HG03045 (cell line): Measurements from ENCODE around the gene DAB1.
"Not testable (repeated sequence)": the region's sequence is repeated elsewhere in the genome, so short reads cannot be mapped to it uniquely, and the experiment has no call there.

ENCODE experiments used
- ATAC-seq: cut with Tn5 transposase; IDR thresholded peaks from one replicate; pipeline ENCODE4 v1.9.1; 2021; ENCODE audit warnings: mild to moderate bottlenecking, moderate library complexity; ENCODE audit not compliant: unreplicated experiment

The DAB1 gene

GRCh38 chr1:57362480-57362879 is 61.4 kb downstream of the DAB1 start:
- no peak for ATAC-seq

- ATAC-seq, result no peak
Observed at GRCh38 chr1:57361516-57361915, 62.3 kb downstream of the DAB1 start.

GRCh38 chr1:57360846-57361407 is 62.9 kb downstream of the DAB1 start:
- ATAC-seq, result no peak

- ATAC-seq, result no peak
Observed at GRCh38 chr1:57357462-57357861, 66.4 kb downstream of the DAB1 start.

GRCh38 chr1:57353654-57354053 is 70.2 kb downstream of the DAB1 start:
- ATAC-seq, result no peak

- ATAC-seq, result no peak
Observed at GRCh38 chr1:57350610-57351009, 73.2 kb downstream of the DAB1 start.

- ATAC-seq, result no peak
Observed at GRCh38 chr1:57348921-57349320, 74.9 kb downstream of the DAB1 start.

GRCh38 chr1:57345916-57346315 is 77.9 kb downstream of the DAB1 start:
- no peak for ATAC-seq

- ATAC-seq, result no peak
Observed at GRCh38 chr1:57344265-57344664, 79.6 kb downstream of the DAB1 start.

- not testable (repeated sequence) for ATAC-seq
Observed at GRCh38 chr1:57343298-57343915, 80.5 kb downstream of the DAB1 start.

GRCh38 chr1:57341721-57342120 is 82.1 kb downstream of the DAB1 start:
- ATAC-seq, result no peak

- no peak for ATAC-seq
Observed at GRCh38 chr1:57340334-57341070, 83.4 kb downstream of the DAB1 start.

GRCh38 chr1:57337623-57338022 is 86.2 kb downstream of the DAB1 start:
- ATAC-seq, result no peak

GRCh38 chr1:57336793-57337192 is 87.1 kb downstream of the DAB1 start:
- ATAC-seq, result no peak

GRCh38 chr1:57331620-57332019 is 92.2 kb downstream of the DAB1 start:
- no peak for ATAC-seq

- no peak for ATAC-seq
Observed at GRCh38 chr1:57329937-57330336, 93.9 kb downstream of the DAB1 start.

GRCh38 chr1:57329001-57329527 is 94.8 kb downstream of the DAB1 start:
- ATAC-seq, result no peak

GRCh38 chr1:57327946-57328345 is 95.9 kb downstream of the DAB1 start:
- no peak for ATAC-seq

- ATAC-seq, result no peak
Observed at GRCh38 chr1:57327336-57327735, 96.5 kb downstream of the DAB1 start.

GRCh38 chr1:57325536-57325935 is 98.3 kb downstream of the DAB1 start:
- ATAC-seq, result no peak

- ATAC-seq, result no peak
Observed at GRCh38 chr1:57325117-57325516, 98.7 kb downstream of the DAB1 start.

GRCh38 chr1:57324388-57324787 is 99.5 kb downstream of the DAB1 start:
- ATAC-seq, result no peak
